ENCODE measurements around the gene NRXN3.

Gene NRXN3

GRCh38 chr14:78598046-78598920 is 428.1 kb downstream of the NRXN3 start:
- peak; percentile 9 for DNase-seq

GRCh38 chr14:78605025-78605762 is 435.0 kb downstream of the NRXN3 start:
- no peak for DNase-seq

GRCh38 chr14:78605897-78606500 is 435.8 kb downstream of the NRXN3 start:
- no peak for DNase-seq

GRCh38 chr14:78608998-78609787 is 439.0 kb downstream of the NRXN3 start:
- no peak for DNase-seq

GRCh38 chr14:78610994-78611393 is 440.8 kb downstream of the NRXN3 start:
- no peak for DNase-seq

GRCh38 chr14:78611796-78612571 is 441.8 kb downstream of the NRXN3 start:
- no peak for DNase-seq

- no peak for DNase-seq
Measured at GRCh38 chr14:78612666-78613065, 442.5 kb downstream of the NRXN3 start.

- DNase-seq: no peak
Measured at GRCh38 chr14:78614593-78614992, 444.4 kb downstream of the NRXN3 start.

GRCh38 chr14:78617735-78618134 is 447.6 kb downstream of the NRXN3 start:
- DNase-seq: no peak

- no peak for DNase-seq
Measured at GRCh38 chr14:78618368-78618767, 448.2 kb downstream of the NRXN3 start.

GRCh38 chr14:78627114-78627513 is 456.9 kb downstream of the NRXN3 start:
- no peak for DNase-seq

- no peak for DNase-seq
Measured at GRCh38 chr14:78631551-78631950, 461.4 kb downstream of the NRXN3 start.

GRCh38 chr14:78633752-78634151 is 463.6 kb downstream of the NRXN3 start:
- no peak for DNase-seq

- no peak for DNase-seq
Measured at GRCh38 chr14:78637489-78637888, 467.3 kb downstream of the NRXN3 start.

GRCh38 chr14:78637908-78638475 is 467.8 kb downstream of the NRXN3 start:
- no peak for DNase-seq

- DNase-seq: no peak
Measured at GRCh38 chr14:78638926-78639325, 468.8 kb downstream of the NRXN3 start.

GRCh38 chr14:78644824-78645559 is 474.8 kb downstream of the NRXN3 start:
- DNase-seq: no peak

- DNase-seq: no peak
Measured at GRCh38 chr14:78652727-78653126, 482.6 kb downstream of the NRXN3 start.

GRCh38 chr14:78653173-78653572 is 483.0 kb downstream of the NRXN3 start:
- no peak for DNase-seq

- DNase-seq: no peak
Measured at GRCh38 chr14:78657451-78657850, 487.3 kb downstream of the NRXN3 start.

GRCh38 chr14:78664841-78665240 is 494.7 kb downstream of the NRXN3 start:
- no peak for DNase-seq
